Fibroblast of lung (primary cell): Measurements from ENCODE around the gene CIZ1. TPM values are rescaled to one million over a fixed set of nuclear protein-coding genes. Genes with fewer than 3 reads are reported as not detected.

Experiments
- DNase-seq, 2 donors: peaks; one replicate each; pipeline versions ENCODE4 v3.0.0 to v3.0.0-alpha.2; 2010; ENCODE audit warnings: low read depth in 2 of 2
- H2AFZ ChIP-seq: 2 replicates; pipeline ENCODE4 v1.5.1; 2012; ENCODE audit warnings: low read length, control low read depth, inconsistent platforms
- H3K27ac ChIP-seq: 2 replicates; pipeline ENCODE4 v1.5.1; 2011; ENCODE audit warnings: low read length, control low read depth; ENCODE audit not compliant: insufficient read depth
- H3K27me3 ChIP-seq: 2 replicates; pipeline ENCODE4 v1.5.1; 2011; ENCODE audit warnings: mild to moderate bottlenecking, low read length; ENCODE audit not compliant: control insufficient read depth, insufficient read depth
- H3K36me3 ChIP-seq: 2 replicates; pipeline ENCODE4 v1.5.1; 2011; ENCODE audit warnings: low read length; ENCODE audit not compliant: control insufficient read depth, insufficient read depth
- H3K4me1 ChIP-seq: 2 replicates; pipeline ENCODE4 v1.5.1; 2011; ENCODE audit warnings: low read length; ENCODE audit not compliant: control insufficient read depth, insufficient read depth; ENCODE audit errors: extremely low read depth
- H3K4me2 ChIP-seq: 2 replicates; pipeline ENCODE4 v1.5.1; 2011; ENCODE audit warnings: low read length, control low read depth; ENCODE audit not compliant: insufficient read depth; ENCODE audit errors: extremely low read depth
- H3K4me3 ChIP-seq, 4 experiments: fragments of 200-600 bp in 1 of 4; sonication (generic) in 1 of 4; replicated peaks in 1 of 4; 2 replicates each; pipeline ENCODE4 v1.5.1; 2011 to 2016; ENCODE audit warnings: low read length in 4 of 4, low read depth in 3 of 4, mild to moderate bottlenecking in 3 of 4, control low read depth in 2 of 4, inconsistent platforms in 1 of 4, mixed read lengths in 1 of 4; ENCODE audit not compliant: insufficient read depth in 1 of 4; ENCODE audit errors: control extremely low read depth in 1 of 4
- H3K79me2 ChIP-seq: 2 replicates; pipeline ENCODE4 v1.5.1; 2012; ENCODE audit warnings: mild to moderate bottlenecking, low read length, inconsistent platforms; ENCODE audit not compliant: control insufficient read depth, insufficient read depth
- H3K9ac ChIP-seq: 2 replicates; pipeline ENCODE4 v1.5.1; 2011; ENCODE audit warnings: mild to moderate bottlenecking, low read length, control low read depth; ENCODE audit not compliant: insufficient read depth
- H3K9me3 ChIP-seq: 2 replicates; pipeline ENCODE4 v1.5.1; 2012; ENCODE audit warnings: low read depth, low read length; ENCODE audit not compliant: control insufficient read depth, insufficient read depth
- H4K20me1 ChIP-seq: 2 replicates; pipeline ENCODE4 v1.5.1; 2011; ENCODE audit warnings: low read length; ENCODE audit not compliant: control insufficient read depth, insufficient read depth; ENCODE audit errors: extremely low read depth
- EZH2 ChIP-seq: IDR thresholded peaks from 2 replicates; pipeline ENCODE4 v1.5.1; 2012; ENCODE audit warnings: low read length, control low read depth, mild to moderate bottlenecking; ENCODE audit errors: missing control alignments
- polyA plus RNA-seq, 2 donors: library from polyadenylated mRNA; depleted of rRNA in 1 of 2; stranded (reverse) in 1 of 2; unstranded in 1 of 2; fragments of >200 nt; gene quantifications; 2 replicates each; pipeline ENCODE4 v1.2.1, GENCODE V29; 2011 to 2012; ENCODE audit warnings: missing spikeins in 1 of 2
- total RNA-seq: library from RNA; depleted of rRNA; stranded (reverse); fragments of >200 nt; gene quantifications from 2 replicates; pipeline ENCODE4 v1.2.1, GENCODE V29; 2014
- TF ChIP-seq, protein P1 (sequence below), 2 donors: IDR thresholded peaks in 1 of 2; conservative IDR thresholded peaks in 1 of 2; 1 replicate in 1 of 2; 2 replicates in 1 of 2; pipeline ENCODE4 v1.5.1; 2011 to 2012; ENCODE audit warnings: low read length in 2 of 2, control low read depth in 1 of 2, inconsistent platforms in 1 of 2, low read depth in 1 of 2, mild to moderate bottlenecking in 1 of 2

The CIZ1 gene
- total and polyA plus RNA-seq, 2 donors (not counting 1 experiment from before 2014, with no cell fraction given): 26.1 to 27.2 TPM

DNA sequence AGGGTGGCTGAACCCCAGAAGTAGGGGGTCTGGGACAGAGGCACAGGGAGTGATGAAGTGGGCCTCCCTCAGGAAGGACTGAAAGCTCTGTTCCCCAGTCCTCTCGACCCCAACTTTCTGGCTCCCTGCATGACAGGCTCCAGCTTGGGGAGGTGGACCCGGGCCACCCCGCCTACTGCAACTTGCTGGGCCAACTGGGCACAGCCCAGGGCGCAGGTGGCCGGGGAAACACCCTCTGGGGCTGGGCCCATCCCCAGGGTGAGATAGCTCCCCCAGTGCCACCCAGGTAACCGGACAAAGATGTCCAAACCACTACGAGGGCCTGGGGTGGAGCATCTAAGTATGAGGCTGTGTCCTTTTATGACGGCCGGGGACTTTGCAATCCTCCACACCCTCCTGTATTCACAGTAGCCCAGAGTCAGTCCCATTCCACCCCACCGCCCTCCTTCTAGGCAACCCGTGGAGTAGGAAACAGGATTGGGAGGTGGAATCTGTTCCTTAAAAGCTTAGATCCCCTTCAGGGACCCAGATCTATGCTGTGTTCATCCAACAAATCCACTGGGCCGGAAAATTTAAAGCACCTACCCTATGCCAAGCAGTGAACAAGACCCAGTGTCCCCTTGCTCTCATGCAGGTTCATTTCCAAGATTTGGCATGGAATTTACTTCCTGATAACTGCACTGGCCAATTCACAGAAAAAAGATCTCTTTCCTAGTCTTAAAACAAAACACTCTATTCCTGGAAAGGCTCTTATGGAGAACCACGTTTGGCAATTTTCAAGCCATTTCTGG, 31.7 kb upstream of the CIZ1 start:
- H3K9me3 ChIP-seq: no peaks in the 10 kb centered on the region
- TF ChIP-seq, protein P1, sequence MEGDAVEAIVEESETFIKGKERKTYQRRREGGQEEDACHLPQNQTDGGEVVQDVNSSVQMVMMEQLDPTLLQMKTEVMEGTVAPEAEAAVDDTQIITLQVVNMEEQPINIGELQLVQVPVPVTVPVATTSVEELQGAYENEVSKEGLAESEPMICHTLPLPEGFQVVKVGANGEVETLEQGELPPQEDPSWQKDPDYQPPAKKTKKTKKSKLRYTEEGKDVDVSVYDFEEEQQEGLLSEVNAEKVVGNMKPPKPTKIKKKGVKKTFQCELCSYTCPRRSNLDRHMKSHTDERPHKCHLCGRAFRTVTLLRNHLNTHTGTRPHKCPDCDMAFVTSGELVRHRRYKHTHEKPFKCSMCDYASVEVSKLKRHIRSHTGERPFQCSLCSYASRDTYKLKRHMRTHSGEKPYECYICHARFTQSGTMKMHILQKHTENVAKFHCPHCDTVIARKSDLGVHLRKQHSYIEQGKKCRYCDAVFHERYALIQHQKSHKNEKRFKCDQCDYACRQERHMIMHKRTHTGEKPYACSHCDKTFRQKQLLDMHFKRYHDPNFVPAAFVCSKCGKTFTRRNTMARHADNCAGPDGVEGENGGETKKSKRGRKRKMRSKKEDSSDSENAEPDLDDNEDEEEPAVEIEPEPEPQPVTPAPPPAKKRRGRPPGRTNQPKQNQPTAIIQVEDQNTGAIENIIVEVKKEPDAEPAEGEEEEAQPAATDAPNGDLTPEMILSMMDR (conservative IDR thresholded peaks at IDR 0.05 in 1 of 2, IDR thresholded peaks at IDR 0.05 in 1 of 2; ENCODE audit: low read depth in 1 of 2, low read length in 2 of 2): no peak
- no peak for TF ChIP-seq EZH2
- H3K36me3 ChIP-seq: no peaks in the 10 kb centered on the region
- H2AFZ ChIP-seq: no peak overlapping the region
- no peaks in the 10 kb centered on the region for H3K27me3 ChIP-seq
- H3K4me2 ChIP-seq: no peak overlapping the region
- DNase-seq: no peak
- no peak overlapping the region for H3K4me3 ChIP-seq
- H3K79me2 ChIP-seq: no peaks in the 10 kb centered on the region
- no peaks in the 10 kb centered on the region for H3K4me1 ChIP-seq
- H3K27ac ChIP-seq: no peak overlapping the region
- no peaks in the 10 kb centered on the region for H4K20me1 ChIP-seq
- H3K9ac ChIP-seq: no peak overlapping the region

DNA sequence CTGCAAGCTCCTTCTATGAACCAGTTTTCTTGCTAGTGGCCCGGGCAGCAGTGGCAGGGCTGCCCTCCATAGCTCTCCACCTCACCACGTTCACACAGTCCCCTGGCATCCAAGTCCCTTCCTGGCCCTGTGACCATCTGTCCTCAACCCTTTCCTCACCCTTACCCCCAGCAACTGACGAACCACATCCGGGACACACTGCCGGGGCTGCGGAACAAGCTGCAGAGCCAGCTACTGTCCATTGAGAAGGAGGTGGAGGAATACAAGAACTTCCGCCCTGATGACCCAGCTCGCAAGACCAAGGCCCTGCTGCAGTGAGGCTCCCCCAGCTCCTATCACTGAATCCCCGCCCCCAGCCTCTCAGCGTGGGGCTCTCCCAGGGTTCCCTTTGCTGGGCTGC, 30.7 kb upstream of the CIZ1 start:
- H4K20me1 ChIP-seq: no peaks in the 10 kb centered on the region
- H3K36me3 ChIP-seq: no peaks in the 10 kb centered on the region
- H3K4me2 ChIP-seq: no peak overlapping the region
- no peak overlapping the region for H2AFZ ChIP-seq
- no peaks in the 10 kb centered on the region for H3K79me2 ChIP-seq
- no peak for DNase-seq
- H3K4me3 ChIP-seq: no peak overlapping the region
- no peak for TF ChIP-seq EZH2
- TF ChIP-seq, protein P1 (conservative IDR thresholded peaks at IDR 0.05 in 1 of 2, IDR thresholded peaks at IDR 0.05 in 1 of 2; ENCODE audit: low read depth in 1 of 2, low read length in 2 of 2): no peak
- peaks cover under 1% of the 10 kb centered on the region for H3K4me1 ChIP-seq
- H3K27me3 ChIP-seq: no peaks in the 10 kb centered on the region
- no peak overlapping the region for H3K9ac ChIP-seq
- H3K27ac ChIP-seq: no peak overlapping the region
- H3K9me3 ChIP-seq: no peaks in the 10 kb centered on the region

DNA sequence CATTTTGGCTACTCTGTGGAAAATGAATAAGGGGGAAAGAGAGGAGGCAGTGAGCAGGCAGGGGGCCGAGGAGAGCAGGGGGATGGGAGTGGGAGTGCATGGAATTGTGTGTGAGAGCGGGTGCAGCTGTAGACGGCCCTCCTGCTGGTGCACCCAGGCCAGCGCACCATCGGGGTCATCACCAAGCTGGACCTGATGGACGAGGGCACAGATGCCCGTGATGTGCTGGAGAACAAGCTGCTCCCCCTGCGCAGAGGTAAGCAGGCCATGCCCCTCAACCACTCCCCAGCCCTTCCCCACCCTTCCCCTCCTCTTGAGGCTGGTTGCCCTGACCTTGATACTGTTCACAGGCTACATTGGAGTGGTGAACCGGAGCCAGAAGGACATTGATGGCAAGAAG, 28.5 kb upstream of the CIZ1 start:
- H3K9me3 ChIP-seq: no peaks in the 10 kb centered on the region
- peaks cover 2% of the 10 kb centered on the region for H4K20me1 ChIP-seq
- no peak overlapping the region for H3K9ac ChIP-seq
- no peaks in the 10 kb centered on the region for H3K27me3 ChIP-seq
- H3K27ac ChIP-seq: no peak overlapping the region
- TF ChIP-seq, protein P1 (conservative IDR thresholded peaks at IDR 0.05 in 1 of 2, IDR thresholded peaks at IDR 0.05 in 1 of 2; ENCODE audit: low read depth in 1 of 2, low read length in 2 of 2): no peak
- no peak for TF ChIP-seq EZH2
- peaks cover 11% of the 10 kb centered on the region for H3K4me1 ChIP-seq
- H3K4me3 ChIP-seq: no peak overlapping the region
- DNase-seq: no peak
- no peaks in the 10 kb centered on the region for H3K79me2 ChIP-seq
- H2AFZ ChIP-seq: no peak overlapping the region
- H3K4me2 ChIP-seq: no peak overlapping the region
- H3K36me3 ChIP-seq: no peaks in the 10 kb centered on the region
